ENCODE measurements around the gene AXDND1.

Gene AXDND1

DNA sequence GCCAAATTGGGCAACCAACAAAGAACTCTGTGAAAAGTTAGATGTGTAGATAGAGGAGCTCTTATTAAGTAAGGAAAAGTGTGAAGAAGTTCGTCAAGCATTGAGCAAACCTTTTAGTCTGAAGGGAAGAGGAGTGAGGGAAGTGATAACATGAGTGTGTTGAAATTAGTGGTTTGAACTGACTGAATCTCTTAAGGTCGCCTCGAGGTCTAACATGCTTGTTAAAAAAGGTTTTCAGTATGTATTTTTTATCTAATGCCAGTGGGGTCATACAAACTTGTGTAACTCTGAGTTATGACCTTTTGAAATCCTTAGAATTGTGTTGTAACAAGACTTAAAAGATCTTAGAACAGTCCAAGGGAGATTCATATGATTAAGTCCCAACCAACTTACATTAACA, 38.1 kb upstream of the AXDND1 start:
- H3K27me3 ChIP-seq (ENCODE audit: control insufficient read depth in 1 of 2, insufficient read depth in 1 of 2, low read length in 2 of 2) = no peaks in the 10 kb centered on the region
- DNase-seq = no peak

DNA sequence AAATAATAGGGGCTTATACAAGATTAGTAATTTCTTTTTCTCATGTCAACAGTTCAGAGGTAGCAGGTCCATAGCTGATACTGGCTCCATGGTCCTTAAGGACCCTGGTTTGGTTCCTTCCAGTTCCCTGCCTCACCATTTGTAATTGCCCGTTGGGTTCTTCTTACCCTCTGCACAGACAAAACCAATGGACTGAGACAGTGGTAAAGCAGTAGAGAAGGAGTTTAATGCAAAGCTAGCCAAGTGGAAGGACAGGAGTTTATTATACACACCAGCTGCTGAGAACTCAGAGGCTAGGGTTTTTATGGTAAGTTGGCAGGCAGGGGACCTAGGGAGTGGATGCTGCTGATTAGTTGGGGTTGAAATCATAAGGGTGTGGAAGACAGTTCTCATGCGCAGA, 35.9 kb upstream of the AXDND1 start:
- Histone ChIP-seq H4K91ac (ENCODE audit: low read length) (no peak overlapping the region), H4K8ac (ENCODE audit: low read length) (no peak overlapping the region)
- 100% methylated on average over 2 of the region's 2 CpGs for WGBS

More for the DNA sequence above, 38.1 kb upstream of the AXDND1 start:
- Histone ChIP-seq H3K4me3 (ENCODE audit: insufficient read depth in 1 of 2, low read depth in 1 of 2, low read length in 2 of 2) (no peak overlapping the region), H2AFZ (ENCODE audit: low read depth, low read length) (no peak overlapping the region), H3K23ac (ENCODE audit: low read length in 2 of 2) (no peak overlapping the region), H2BK15ac (ENCODE audit: low read depth, poor library complexity, severe bottlenecking) (no peak overlapping the region), H3K9me3 (ENCODE audit: control insufficient read depth, low read length) (no peaks in the 10 kb centered on the region), H3K36me3 (ENCODE audit: control insufficient read depth in 1 of 2, insufficient read depth in 2 of 2, low read depth in 1 of 2, low read length in 2 of 2) (peaks cover 9 to 85% of the 10 kb centered on the region in 2 experiments), H2AK5ac (ENCODE audit: low read length, severe bottlenecking) (no peak overlapping the region), H3K79me1 (replicated peaks; ENCODE audit: low read length, poor library complexity, severe bottlenecking) (peaks cover 16% of the 10 kb centered on the region), H2BK12ac (ENCODE audit: low read length in 2 of 2) (no peak overlapping the region), H4K91ac (ENCODE audit: low read length) (no peak overlapping the region), H3K9ac (ENCODE audit: low read length) (no peak overlapping the region), H3K4ac (ENCODE audit: low read depth in 1 of 2, low read length in 2 of 2) (no peak overlapping the region), H3K27ac (ENCODE audit: low read length, poor library complexity, severe bottlenecking) (no peak overlapping the region), H3K18ac (ENCODE audit: low read depth in 1 of 2, low read length in 2 of 2) (no peak overlapping the region), H3K14ac (ENCODE audit: low read length in 2 of 2) (no peak overlapping the region), H4K8ac (ENCODE audit: low read length) (no peak overlapping the region), H3K4me2 (ENCODE audit: low read length, poor library complexity, severe bottlenecking) (no peak overlapping the region), H2BK120ac (ENCODE audit: low read depth, low read length) (no peak overlapping the region), H2BK5ac (ENCODE audit: low read depth, low read length, poor library complexity, severe bottlenecking) (no peak overlapping the region), H3K4me1 (ENCODE audit: control insufficient read depth, insufficient read depth, low read depth, low read length) (no peaks in the 10 kb centered on the region)
- WGBS = 93% methylated on average over 3 of the region's 3 CpGs

DNA sequence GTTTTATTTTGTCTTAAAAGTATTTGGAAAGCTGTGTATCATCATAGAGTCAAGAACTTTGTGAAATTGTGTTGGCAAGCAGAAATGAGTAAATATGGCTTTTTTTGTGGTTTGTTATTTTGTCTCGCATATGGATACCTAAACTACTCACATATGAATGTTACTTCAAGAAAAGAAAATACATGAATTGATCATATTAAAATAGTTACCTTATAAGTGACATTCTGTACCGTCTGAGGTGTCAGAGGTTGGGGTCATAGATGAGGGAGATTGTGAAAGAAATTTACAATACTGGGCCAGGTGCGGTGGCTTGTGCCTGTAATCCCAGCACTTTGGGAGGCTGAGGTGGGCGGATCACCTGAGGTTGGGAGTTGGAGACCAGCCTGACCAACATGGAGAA, 31.3 kb upstream of the AXDND1 start:
- Histone ChIP-seq H3K9me3 (ENCODE audit: control insufficient read depth, low read length) (no peaks in the 10 kb centered on the region), H3K79me1 (replicated peaks; ENCODE audit: low read length, poor library complexity, severe bottlenecking) (peaks cover 24% of the 10 kb centered on the region), H3K9ac (ENCODE audit: low read length) (no peak overlapping the region), H3K36me3 (ENCODE audit: control insufficient read depth in 1 of 2, insufficient read depth in 2 of 2, low read depth in 1 of 2, low read length in 2 of 2) (peaks cover 18 to 89% of the 10 kb centered on the region in 2 experiments), H3K18ac (ENCODE audit: low read depth in 1 of 2, low read length in 2 of 2) (no peak overlapping the region), H2AFZ (ENCODE audit: low read depth, low read length) (no peak overlapping the region), H3K4me3 (ENCODE audit: insufficient read depth in 1 of 2, low read depth in 1 of 2, low read length in 2 of 2) (no peak overlapping the region), H3K4me1 (ENCODE audit: control insufficient read depth, insufficient read depth, low read depth, low read length) (no peaks in the 10 kb centered on the region), H4K91ac (ENCODE audit: low read length) (no peak overlapping the region), H2BK5ac (ENCODE audit: low read depth, low read length, poor library complexity, severe bottlenecking) (no peak overlapping the region), H2BK120ac (ENCODE audit: low read depth, low read length) (no peak overlapping the region), H3K27me3 (ENCODE audit: control insufficient read depth in 1 of 2, insufficient read depth in 1 of 2, low read length in 2 of 2) (no peaks in the 10 kb centered on the region), H3K4me2 (ENCODE audit: low read length, poor library complexity, severe bottlenecking) (no peak overlapping the region), H3K23ac (ENCODE audit: low read length in 2 of 2) (no peak overlapping the region), H3K27ac (ENCODE audit: low read length, poor library complexity, severe bottlenecking) (no peak overlapping the region), H4K8ac (ENCODE audit: low read length) (no peak overlapping the region), H3K14ac (ENCODE audit: low read length in 2 of 2) (no peak overlapping the region), H2AK5ac (ENCODE audit: low read length, severe bottlenecking) (no peak overlapping the region), H3K4ac (ENCODE audit: low read depth in 1 of 2, low read length in 2 of 2) (no peak overlapping the region), H2BK15ac (ENCODE audit: low read depth, poor library complexity, severe bottlenecking) (no peak overlapping the region), H2BK12ac (ENCODE audit: low read length in 2 of 2) (no peak overlapping the region)
- 100% methylated on average over 3 of the region's 4 CpGs for WGBS
- no peak for DNase-seq

More for the DNA sequence above, 35.9 kb upstream of the AXDND1 start:
- peaks cover 20% of the 10 kb centered on the region for H3K79me1 ChIP-seq (replicated peaks; ENCODE audit: low read length, poor library complexity, severe bottlenecking)
- no peak overlapping the region for H3K27ac ChIP-seq (ENCODE audit: low read length, poor library complexity, severe bottlenecking)
- H3K14ac ChIP-seq (ENCODE audit: low read length in 2 of 2) = no peak overlapping the region
- no peak overlapping the region for H3K18ac ChIP-seq (ENCODE audit: low read depth in 1 of 2, low read length in 2 of 2)
- H3K4me3 ChIP-seq (ENCODE audit: insufficient read depth in 1 of 2, low read depth in 1 of 2, low read length in 2 of 2) = no peak overlapping the region
- no peak overlapping the region for H3K23ac ChIP-seq (ENCODE audit: low read length in 2 of 2)
- H3K4me1 ChIP-seq (ENCODE audit: control insufficient read depth, insufficient read depth, low read depth, low read length) = no peaks in the 10 kb centered on the region
- no peak overlapping the region for H2BK120ac ChIP-seq (ENCODE audit: low read depth, low read length)
- H2BK15ac ChIP-seq (ENCODE audit: low read depth, poor library complexity, severe bottlenecking) = no peak overlapping the region
- no peak for DNase-seq
- no peak overlapping the region for H2BK12ac ChIP-seq (ENCODE audit: low read length in 2 of 2)
- no peaks in the 10 kb centered on the region for H3K9me3 ChIP-seq (ENCODE audit: control insufficient read depth, low read length)
- H3K27me3 ChIP-seq (ENCODE audit: control insufficient read depth in 1 of 2, insufficient read depth in 1 of 2, low read length in 2 of 2) = no peaks in the 10 kb centered on the region
- peaks cover 13 to 81% of the 10 kb centered on the region in 2 experiments for H3K36me3 ChIP-seq (ENCODE audit: control insufficient read depth in 1 of 2, insufficient read depth in 2 of 2, low read depth in 1 of 2, low read length in 2 of 2)
- no peak overlapping the region for H2BK5ac ChIP-seq (ENCODE audit: low read depth, low read length, poor library complexity, severe bottlenecking)
- H2AFZ ChIP-seq (ENCODE audit: low read depth, low read length) = no peak overlapping the region
- H3K9ac ChIP-seq (ENCODE audit: low read length) = no peak overlapping the region
- H3K4me2 ChIP-seq (ENCODE audit: low read length, poor library complexity, severe bottlenecking) = no peak overlapping the region
- no peak overlapping the region for H2AK5ac ChIP-seq (ENCODE audit: low read length, severe bottlenecking)
- no peak overlapping the region for H3K4ac ChIP-seq (ENCODE audit: low read depth in 1 of 2, low read length in 2 of 2)

DNA sequence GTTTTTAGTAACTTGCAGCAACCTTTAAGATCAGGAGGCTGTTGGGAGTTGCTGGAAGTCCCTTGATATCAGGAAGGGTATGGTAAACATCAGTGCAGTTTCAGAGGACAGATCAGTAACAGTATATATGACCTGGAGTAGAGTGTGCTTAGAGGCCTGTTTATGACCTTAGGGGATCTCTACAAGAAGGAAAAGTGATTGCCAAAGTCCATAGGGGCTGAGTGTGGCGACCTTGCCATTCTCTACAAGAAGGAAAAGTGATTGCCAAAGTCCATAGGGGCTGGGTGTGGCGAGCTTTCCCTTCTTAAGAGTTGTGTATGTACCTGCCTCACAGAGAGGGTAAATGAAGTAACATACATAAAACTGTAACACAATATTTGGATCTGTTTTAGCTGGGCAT, 28.5 kb upstream of the AXDND1 start:
- H2BK120ac ChIP-seq (ENCODE audit: low read depth, low read length) = no peak overlapping the region
- no peak overlapping the region for H2BK15ac ChIP-seq (ENCODE audit: low read depth, poor library complexity, severe bottlenecking)
- 100% methylated on average over 1 of the region's 2 CpGs for WGBS

More for the DNA sequence above, 28.5 kb upstream of the AXDND1 start:
- Histone ChIP-seq H3K27ac (ENCODE audit: low read length, poor library complexity, severe bottlenecking) (no peak overlapping the region), H3K4me1 (ENCODE audit: control insufficient read depth, insufficient read depth, low read depth, low read length) (peaks cover 2% of the 10 kb centered on the region), H2AFZ (ENCODE audit: low read depth, low read length) (no peak overlapping the region), H2AK5ac (ENCODE audit: low read length, severe bottlenecking) (no peak overlapping the region), H3K27me3 (ENCODE audit: control insufficient read depth in 1 of 2, insufficient read depth in 1 of 2, low read length in 2 of 2) (no peaks in the 10 kb centered on the region), H2BK12ac (ENCODE audit: low read length in 2 of 2) (no peak overlapping the region), H3K23ac (ENCODE audit: low read length in 2 of 2) (no peak overlapping the region), H3K4me3 (ENCODE audit: insufficient read depth in 1 of 2, low read depth in 1 of 2, low read length in 2 of 2) (no peak overlapping the region), H3K36me3 (ENCODE audit: control insufficient read depth in 1 of 2, insufficient read depth in 2 of 2, low read depth in 1 of 2, low read length in 2 of 2) (peaks cover 18 to 89% of the 10 kb centered on the region in 2 experiments), H3K4ac (ENCODE audit: low read depth in 1 of 2, low read length in 2 of 2) (no peak overlapping the region), H2BK5ac (ENCODE audit: low read depth, low read length, poor library complexity, severe bottlenecking) (no peak overlapping the region), H4K8ac (ENCODE audit: low read length) (no peak overlapping the region), H3K14ac (ENCODE audit: low read length in 2 of 2) (no peak overlapping the region), H3K9me3 (ENCODE audit: control insufficient read depth, low read length) (no peaks in the 10 kb centered on the region), H3K4me2 (ENCODE audit: low read length, poor library complexity, severe bottlenecking) (no peak overlapping the region), H3K9ac (ENCODE audit: low read length) (no peak overlapping the region), H3K18ac (ENCODE audit: low read depth in 1 of 2, low read length in 2 of 2) (peak overlapping the region in 1 of 2 experiments; percentile 8), H3K79me1 (replicated peaks; ENCODE audit: low read length, poor library complexity, severe bottlenecking) (peaks cover 18% of the 10 kb centered on the region), H4K91ac (ENCODE audit: low read length) (no peak overlapping the region)
- no peak for DNase-seq

Data from mesenchymal stem cell (in vitro differentiated cells and primary cell).